NAMALWA (cell line): ENCODE results near the gene LRRC31.

Source experiments
- DNase-seq: peaks from one replicate; pipeline ENCODE4 v3.0.0-alpha.2; 2015; ENCODE audit warnings: low spot score

The LRRC31 gene

GRCh38 chr3:169869484-169870220 lies at the start of gene LRRC31:
TSS of gene LRRC31 (minus strand) at chr3:169869935. CDS start at chr3:169869807, 128 bp downstream.
- no peak for DNase-seq

- DNase-seq = no peak
Observed at GRCh38 chr3:169914321-169914720, 44.6 kb upstream of the LRRC31 start.

- DNase-seq = no peak
Observed at GRCh38 chr3:169913323-169913722, 43.6 kb upstream of the LRRC31 start.

GRCh38 chr3:169911272-169911671 lies 41.5 kb upstream of the LRRC31 start, which contains the start of gene SAMD7:
TSS of gene SAMD7 (plus strand) at chr3:169911572. CDS start at chr3:169919499, 7,927 bp downstream.
- DNase-seq = no peak

GRCh38 chr3:169907944-169908343 lies 38.2 kb upstream of the LRRC31 start:
- DNase-seq = no peak

GRCh38 chr3:169907476-169907875 lies 37.7 kb upstream of the LRRC31 start:
- DNase-seq = no peak

GRCh38 chr3:169905404-169905803 lies 35.7 kb upstream of the LRRC31 start:
- DNase-seq = no peak

- no peak for DNase-seq
Observed at GRCh38 chr3:169901453-169901852, 31.7 kb upstream of the LRRC31 start.

- DNase-seq = no peak
Observed at GRCh38 chr3:169897284-169897683, 27.5 kb upstream of the LRRC31 start.

GRCh38 chr3:169895072-169895471 lies 25.3 kb upstream of the LRRC31 start:
- DNase-seq = no peak

- no peak for DNase-seq
Observed at GRCh38 chr3:169894110-169894509, 24.4 kb upstream of the LRRC31 start.

- no peak for DNase-seq
Observed at GRCh38 chr3:169891886-169892285, 22.2 kb upstream of the LRRC31 start.

GRCh38 chr3:169886671-169887070 lies 16.9 kb upstream of the LRRC31 start:
- no peak for DNase-seq

GRCh38 chr3:169880576-169881250 lies 11.0 kb upstream of the LRRC31 start:
- no peak for DNase-seq

GRCh38 chr3:169879845-169880575 lies 10.3 kb upstream of the LRRC31 start:
- no peak for DNase-seq

- DNase-seq = no peak
Observed at GRCh38 chr3:169879013-169879557, 9.3 kb upstream of the LRRC31 start.

GRCh38 chr3:169871129-169871886 lies 1.6 kb upstream of the LRRC31 start:
- no peak for DNase-seq

- no peak for DNase-seq
Observed at GRCh38 chr3:169868369-169868768, 1.4 kb downstream of the LRRC31 start.

GRCh38 chr3:169867584-169868210 lies 2.0 kb downstream of the LRRC31 start:
- no peak for DNase-seq

GRCh38 chr3:169865176-169865767 lies 4.5 kb downstream of the LRRC31 start:
- DNase-seq = no peak

GRCh38 chr3:169864270-169864669 lies 5.5 kb downstream of the LRRC31 start:
- DNase-seq = peak; percentile 11
